ENCODE measurements around the gene CCDC110.

DNA sequence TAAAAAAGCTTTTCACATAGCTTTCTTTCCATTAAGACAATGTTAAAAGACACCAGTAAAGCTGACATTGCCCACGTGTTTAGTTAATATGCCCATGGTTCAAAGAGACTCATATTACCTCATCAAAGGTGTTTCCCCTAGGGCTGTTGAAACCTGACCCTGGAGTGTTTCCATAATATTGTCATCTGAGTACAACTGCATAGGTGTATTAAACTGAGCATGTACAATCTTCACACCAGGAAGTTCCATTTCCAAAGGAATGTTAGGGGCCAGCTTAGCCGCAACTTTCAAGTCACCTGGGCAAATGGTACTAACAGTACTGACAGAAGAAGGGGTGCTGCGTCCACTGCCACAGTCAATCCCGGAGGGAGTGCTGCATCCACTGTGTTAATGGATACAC is 36.6 kb upstream of the CCDC110 start:
- TF ChIP-seq, protein P1, sequence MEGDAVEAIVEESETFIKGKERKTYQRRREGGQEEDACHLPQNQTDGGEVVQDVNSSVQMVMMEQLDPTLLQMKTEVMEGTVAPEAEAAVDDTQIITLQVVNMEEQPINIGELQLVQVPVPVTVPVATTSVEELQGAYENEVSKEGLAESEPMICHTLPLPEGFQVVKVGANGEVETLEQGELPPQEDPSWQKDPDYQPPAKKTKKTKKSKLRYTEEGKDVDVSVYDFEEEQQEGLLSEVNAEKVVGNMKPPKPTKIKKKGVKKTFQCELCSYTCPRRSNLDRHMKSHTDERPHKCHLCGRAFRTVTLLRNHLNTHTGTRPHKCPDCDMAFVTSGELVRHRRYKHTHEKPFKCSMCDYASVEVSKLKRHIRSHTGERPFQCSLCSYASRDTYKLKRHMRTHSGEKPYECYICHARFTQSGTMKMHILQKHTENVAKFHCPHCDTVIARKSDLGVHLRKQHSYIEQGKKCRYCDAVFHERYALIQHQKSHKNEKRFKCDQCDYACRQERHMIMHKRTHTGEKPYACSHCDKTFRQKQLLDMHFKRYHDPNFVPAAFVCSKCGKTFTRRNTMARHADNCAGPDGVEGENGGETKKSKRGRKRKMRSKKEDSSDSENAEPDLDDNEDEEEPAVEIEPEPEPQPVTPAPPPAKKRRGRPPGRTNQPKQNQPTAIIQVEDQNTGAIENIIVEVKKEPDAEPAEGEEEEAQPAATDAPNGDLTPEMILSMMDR (IDR thresholded peaks at IDR 0.05; ENCODE audit: low read depth, low read length, poor library complexity, severe bottlenecking): no peak
- TF ChIP-seq EZH2phosphoT487 (IDR thresholded peaks at IDR 0.05; ENCODE audit: borderline replicate concordance, low read length): no peak

Data from DOHH2 (cell line).